ENCODE data around the gene ARHGEF25. TPM values are rescaled to one million over a fixed set of nuclear protein-coding genes. Genes with fewer than 3 reads are reported as not detected.

ARHGEF25 gene
- total RNA-seq, 1 experiment from 2014 or later = 5.2 TPM

DNA sequence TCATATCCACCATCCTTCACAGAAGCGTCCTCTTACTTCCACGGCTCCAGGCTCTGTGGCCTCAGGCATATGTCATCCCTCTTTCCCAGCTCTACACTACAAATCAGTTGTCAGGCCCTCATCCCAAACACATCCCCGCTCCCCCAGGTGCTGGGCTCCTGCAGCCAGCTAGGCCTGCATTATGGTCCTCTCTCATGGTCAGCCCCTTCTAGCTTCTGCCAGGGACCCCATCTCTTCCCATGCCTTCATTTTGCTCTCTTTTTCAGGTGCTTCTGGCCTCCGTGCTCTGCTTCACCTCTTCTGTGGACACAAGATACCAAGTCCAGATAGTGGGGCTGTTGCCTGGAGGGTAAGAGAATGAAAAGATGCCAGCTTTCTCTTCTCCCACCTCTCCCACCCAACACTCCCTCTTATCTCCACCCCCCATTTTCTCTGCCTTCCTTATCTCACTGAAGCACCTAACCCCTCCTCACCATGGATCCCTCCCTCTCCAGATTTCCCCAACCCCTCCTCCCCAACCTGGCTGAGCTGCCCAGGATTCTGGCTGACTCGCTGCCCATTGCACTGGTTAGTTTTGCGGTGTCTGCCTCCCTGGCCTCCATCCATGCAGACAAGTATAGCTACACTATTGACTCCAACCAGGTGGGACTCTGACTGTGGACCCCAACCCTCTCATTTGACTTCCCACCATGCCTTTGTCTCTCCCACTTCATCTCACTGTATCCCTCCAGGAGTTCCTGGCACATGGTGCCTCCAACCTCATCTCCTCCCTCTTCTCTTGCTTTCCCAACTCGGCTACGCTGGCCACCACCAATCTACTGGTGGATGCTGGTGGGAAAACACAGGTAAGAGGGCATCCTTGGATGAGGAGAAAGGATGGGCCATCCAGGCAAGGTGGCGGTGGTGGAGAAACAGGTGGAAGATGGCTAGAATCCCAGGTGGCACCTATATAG lies 11.3 kb downstream of the ARHGEF25 start:
- BruUV-seq (replicated peaks) = no TSS peak
- Mint-ChIP-seq H3K27me3 (ENCODE audit: insufficient read depth, unreplicated experiment) (peaks cover 26% of the 10 kb centered on the region), H3K36me3 (ENCODE audit: insufficient read depth, unreplicated experiment) (no peaks in the 10 kb centered on the region), H3K4me1 (ENCODE audit: low read depth, unreplicated experiment) (peaks cover 7% of the 10 kb centered on the region), H3K4me3 (ENCODE audit: unreplicated experiment) (peak overlapping the region; percentile 75), H3K9me3 (ENCODE audit: unreplicated experiment) (no peaks in the 10 kb centered on the region), H3K27ac (ENCODE audit: unreplicated experiment) (no peak overlapping the region)
- intact Hi-C loops (cut with micrococcal nuclease; ENCODE audit: unreplicated experiment) = loop anchor here (5.0 kb wide), 1 partner anchor 100 kb away; the partner anchor contains the start of genes DDIT3 and MBD6
- DNase-seq = no peak
- TF ChIP-seq, protein P1, sequence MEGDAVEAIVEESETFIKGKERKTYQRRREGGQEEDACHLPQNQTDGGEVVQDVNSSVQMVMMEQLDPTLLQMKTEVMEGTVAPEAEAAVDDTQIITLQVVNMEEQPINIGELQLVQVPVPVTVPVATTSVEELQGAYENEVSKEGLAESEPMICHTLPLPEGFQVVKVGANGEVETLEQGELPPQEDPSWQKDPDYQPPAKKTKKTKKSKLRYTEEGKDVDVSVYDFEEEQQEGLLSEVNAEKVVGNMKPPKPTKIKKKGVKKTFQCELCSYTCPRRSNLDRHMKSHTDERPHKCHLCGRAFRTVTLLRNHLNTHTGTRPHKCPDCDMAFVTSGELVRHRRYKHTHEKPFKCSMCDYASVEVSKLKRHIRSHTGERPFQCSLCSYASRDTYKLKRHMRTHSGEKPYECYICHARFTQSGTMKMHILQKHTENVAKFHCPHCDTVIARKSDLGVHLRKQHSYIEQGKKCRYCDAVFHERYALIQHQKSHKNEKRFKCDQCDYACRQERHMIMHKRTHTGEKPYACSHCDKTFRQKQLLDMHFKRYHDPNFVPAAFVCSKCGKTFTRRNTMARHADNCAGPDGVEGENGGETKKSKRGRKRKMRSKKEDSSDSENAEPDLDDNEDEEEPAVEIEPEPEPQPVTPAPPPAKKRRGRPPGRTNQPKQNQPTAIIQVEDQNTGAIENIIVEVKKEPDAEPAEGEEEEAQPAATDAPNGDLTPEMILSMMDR (IDR thresholded peaks at IDR 0.05; ENCODE audit: insufficient read depth in 1 of 2, low read depth in 1 of 2, low read length in 1 of 2, severe bottlenecking in 1 of 2, unreplicated experiment in 1 of 2) = no peak
- H3K4me1 ChIP-seq = no peaks in the 10 kb centered on the region; the same call in 1 of the 2 replicates
- H3K27me3 ChIP-seq (replicated peaks; ENCODE audit: control insufficient read depth, insufficient read depth, low read length) = peaks cover 4% of the 10 kb centered on the region
- no peaks in the 10 kb centered on the region for H3K36me3 ChIP-seq (ENCODE audit: control insufficient read depth, insufficient read depth, low read length)
- H3K9me3 ChIP-seq = no peaks in the 10 kb centered on the region
- no peak overlapping the region for H3K4me3 ChIP-seq (ENCODE audit: low read depth, low read length)
- CTCF ChIA-PET = interaction anchor here (0.7 to 1.5 kb wide), 3 partner anchors 10 to 63 kb away, joined by 3 to 16 read pairs (median 4); partner anchors contain the start of gene B4GALNT1
- POLR2A ChIA-PET = interaction anchor here (0.6 kb wide), 1 partner anchor 17 kb away, joined by 3 read pairs; no protein-coding TSS in a partner anchor

DNA sequence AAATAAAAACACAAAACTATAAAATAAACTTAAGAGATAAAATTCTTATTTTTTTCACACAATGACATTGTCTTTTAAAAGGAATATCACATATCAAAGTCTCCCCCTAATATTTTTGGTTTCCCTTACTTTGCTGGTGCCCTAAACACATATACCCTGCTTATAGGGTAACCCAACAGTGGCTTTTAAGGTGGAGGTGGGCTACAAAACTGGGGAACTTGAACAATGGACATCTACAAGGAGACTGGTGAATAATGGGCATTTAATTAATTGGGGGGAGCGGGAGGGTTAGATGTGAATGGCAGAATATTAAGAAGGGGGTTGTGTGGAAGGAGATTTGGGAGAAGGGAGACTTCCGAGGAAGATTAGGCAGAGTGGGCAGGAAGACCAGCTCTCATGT lies 12.2 kb downstream of the ARHGEF25 start:
- ChIA-PET POLR2A (no interaction called here), CTCF (interaction anchor here (1.5 to 1.6 kb wide), 2 partner anchors 40 kb away, joined by 5 to 16 read pairs; no protein-coding TSS in a partner anchor)
- intact Hi-C loops (cut with micrococcal nuclease; ENCODE audit: unreplicated experiment) = loop anchor here (5.0 kb wide), 1 partner anchor 101 kb away; the partner anchor contains the start of genes DDIT3 and MBD6
- H3K9me3 Mint-ChIP-seq (ENCODE audit: unreplicated experiment) = no peaks in the 10 kb centered on the region
- H3K9me3 ChIP-seq = no peaks in the 10 kb centered on the region
- H3K36me3 Mint-ChIP-seq (ENCODE audit: insufficient read depth, unreplicated experiment) = no peaks in the 10 kb centered on the region
- peaks cover 26% of the 10 kb centered on the region for H3K27me3 Mint-ChIP-seq (ENCODE audit: insufficient read depth, unreplicated experiment)
- peaks cover 7% of the 10 kb centered on the region for H3K4me1 Mint-ChIP-seq (ENCODE audit: low read depth, unreplicated experiment)
- DNase-seq = no peak
- H3K4me3 Mint-ChIP-seq (ENCODE audit: unreplicated experiment) = no peak overlapping the region
- no peak overlapping the region for H3K27ac Mint-ChIP-seq (ENCODE audit: unreplicated experiment)
- H3K36me3 ChIP-seq (ENCODE audit: control insufficient read depth, insufficient read depth, low read length) = no peaks in the 10 kb centered on the region
- TF ChIP-seq, protein P1 (IDR thresholded peaks at IDR 0.05; ENCODE audit: insufficient read depth in 1 of 2, low read depth in 1 of 2, low read length in 1 of 2, severe bottlenecking in 1 of 2, unreplicated experiment in 1 of 2) = no peak
- H3K27me3 ChIP-seq (replicated peaks; ENCODE audit: control insufficient read depth, insufficient read depth, low read length) = peaks cover 4% of the 10 kb centered on the region
- BruUV-seq (replicated peaks) = no TSS peak
- H3K4me3 ChIP-seq (ENCODE audit: low read depth, low read length) = no peak overlapping the region
- H3K4me1 ChIP-seq = no peaks in the 10 kb centered on the region; the same call in 1 of the 2 replicates

DNA sequence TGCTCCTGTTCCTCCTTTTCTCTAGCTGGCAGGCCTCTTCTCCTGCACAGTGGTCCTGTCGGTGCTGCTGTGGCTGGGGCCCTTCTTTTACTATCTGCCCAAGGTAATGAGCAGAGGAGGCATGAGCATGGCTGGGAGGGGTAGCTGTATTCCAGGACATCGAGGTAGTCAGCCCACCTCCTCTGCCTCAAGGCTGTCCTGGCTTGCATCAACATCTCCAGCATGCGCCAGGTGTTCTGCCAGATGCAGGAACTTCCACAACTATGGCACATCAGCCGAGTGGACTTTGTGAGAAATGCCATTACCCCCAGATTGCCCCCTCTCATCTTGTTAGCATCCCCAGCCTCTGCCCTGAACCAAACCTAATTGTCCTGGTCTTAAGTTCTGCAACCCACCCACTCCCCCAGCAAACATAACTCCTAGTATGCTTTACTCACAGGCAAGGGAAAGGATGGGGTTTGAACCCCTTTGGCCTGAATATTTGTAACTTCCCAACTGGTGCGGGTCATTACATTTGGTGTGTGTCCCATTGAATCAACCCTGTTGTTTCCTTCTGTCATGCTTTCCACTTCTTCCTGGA lies 12.7 kb downstream of the ARHGEF25 start:
- H3K27ac Mint-ChIP-seq (ENCODE audit: unreplicated experiment) = no peak overlapping the region
- Histone ChIP-seq H3K4me1 (no peaks in the 10 kb centered on the region; the same call in 1 of the 2 replicates), H3K9me3 (no peaks in the 10 kb centered on the region), H3K27me3 (replicated peaks; ENCODE audit: control insufficient read depth, insufficient read depth, low read length) (peaks cover 4% of the 10 kb centered on the region), H3K36me3 (ENCODE audit: control insufficient read depth, insufficient read depth, low read length) (no peaks in the 10 kb centered on the region), H3K4me3 (ENCODE audit: low read depth, low read length) (no peak overlapping the region)
- TF ChIP-seq, protein P1 (IDR thresholded peaks at IDR 0.05; ENCODE audit: insufficient read depth in 1 of 2, low read depth in 1 of 2, low read length in 1 of 2, severe bottlenecking in 1 of 2, unreplicated experiment in 1 of 2) = no peak
- no TSS peak for BruUV-seq (replicated peaks)
- H3K9me3 Mint-ChIP-seq (ENCODE audit: unreplicated experiment) = no peaks in the 10 kb centered on the region
- intact Hi-C loops (cut with micrococcal nuclease; ENCODE audit: unreplicated experiment) = loop anchor here (5.0 kb wide), 1 partner anchor 102 kb away; the partner anchor contains the start of genes DDIT3 and MBD6
- ChIA-PET POLR2A (no interaction called here), CTCF (interaction anchor here (1.6 kb wide), 1 partner anchor 41 kb away, joined by 5 read pairs; no protein-coding TSS in a partner anchor)
- DNase-seq = no peak
- no peaks in the 10 kb centered on the region for H3K36me3 Mint-ChIP-seq (ENCODE audit: insufficient read depth, unreplicated experiment)
- no peak overlapping the region for H3K4me3 Mint-ChIP-seq (ENCODE audit: unreplicated experiment)
- peaks cover 7% of the 10 kb centered on the region for H3K4me1 Mint-ChIP-seq (ENCODE audit: low read depth, unreplicated experiment)
- peaks cover 26% of the 10 kb centered on the region for H3K27me3 Mint-ChIP-seq (ENCODE audit: insufficient read depth, unreplicated experiment)

Data from Caco-2 (cell line).